Measurements from ENCODE around the gene APOL1. TPM values are rescaled to one million over a fixed set of nuclear protein-coding genes. Genes with fewer than 3 reads are reported as not detected.

Gene APOL1
- total and polyA plus RNA-seq, 9 of the 15 experiments (the other 6 are each of a cell fraction or from before 2014, with no cell fraction given) = 2.5 to 9.7 (median 5.6) TPM

DNA sequence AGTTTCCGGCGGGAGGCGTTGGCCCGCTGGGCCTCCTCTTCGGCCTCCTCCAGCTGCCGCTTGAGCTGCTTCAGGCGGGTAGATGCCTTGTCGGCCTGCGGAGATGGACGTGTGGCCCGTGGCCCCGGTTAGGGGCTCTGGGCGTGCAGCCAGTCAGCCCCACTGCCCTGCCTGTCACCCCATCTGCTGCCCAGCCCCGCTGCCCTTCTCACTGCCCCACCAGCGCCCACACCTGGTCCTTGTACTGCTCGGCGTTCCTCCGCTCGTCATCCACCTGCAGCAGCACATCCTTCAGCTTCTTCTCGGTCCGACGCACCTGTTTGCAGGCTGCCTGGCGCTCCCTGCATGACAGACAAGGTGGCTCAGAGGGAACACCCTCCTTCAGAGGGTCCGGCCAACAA lies 31.2 kb downstream of the APOL1 start (continued):
- TF ChIP-seq, protein P1, sequence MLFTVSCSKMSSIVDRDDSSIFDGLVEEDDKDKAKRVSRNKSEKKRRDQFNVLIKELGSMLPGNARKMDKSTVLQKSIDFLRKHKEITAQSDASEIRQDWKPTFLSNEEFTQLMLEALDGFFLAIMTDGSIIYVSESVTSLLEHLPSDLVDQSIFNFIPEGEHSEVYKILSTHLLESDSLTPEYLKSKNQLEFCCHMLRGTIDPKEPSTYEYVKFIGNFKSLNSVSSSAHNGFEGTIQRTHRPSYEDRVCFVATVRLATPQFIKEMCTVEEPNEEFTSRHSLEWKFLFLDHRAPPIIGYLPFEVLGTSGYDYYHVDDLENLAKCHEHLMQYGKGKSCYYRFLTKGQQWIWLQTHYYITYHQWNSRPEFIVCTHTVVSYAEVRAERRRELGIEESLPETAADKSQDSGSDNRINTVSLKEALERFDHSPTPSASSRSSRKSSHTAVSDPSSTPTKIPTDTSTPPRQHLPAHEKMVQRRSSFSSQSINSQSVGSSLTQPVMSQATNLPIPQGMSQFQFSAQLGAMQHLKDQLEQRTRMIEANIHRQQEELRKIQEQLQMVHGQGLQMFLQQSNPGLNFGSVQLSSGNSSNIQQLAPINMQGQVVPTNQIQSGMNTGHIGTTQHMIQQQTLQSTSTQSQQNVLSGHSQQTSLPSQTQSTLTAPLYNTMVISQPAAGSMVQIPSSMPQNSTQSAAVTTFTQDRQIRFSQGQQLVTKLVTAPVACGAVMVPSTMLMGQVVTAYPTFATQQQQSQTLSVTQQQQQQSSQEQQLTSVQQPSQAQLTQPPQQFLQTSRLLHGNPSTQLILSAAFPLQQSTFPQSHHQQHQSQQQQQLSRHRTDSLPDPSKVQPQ (CRISPR knock-in tag; IDR thresholded peaks at IDR 0.05; ENCODE audit: borderline replicate concordance) = no peak
- no peak for TF ChIP-seq NCOA2 (IDR thresholded peaks at IDR 0.05; ENCODE audit: partially characterized antibody in 2 of 2)

DNA sequence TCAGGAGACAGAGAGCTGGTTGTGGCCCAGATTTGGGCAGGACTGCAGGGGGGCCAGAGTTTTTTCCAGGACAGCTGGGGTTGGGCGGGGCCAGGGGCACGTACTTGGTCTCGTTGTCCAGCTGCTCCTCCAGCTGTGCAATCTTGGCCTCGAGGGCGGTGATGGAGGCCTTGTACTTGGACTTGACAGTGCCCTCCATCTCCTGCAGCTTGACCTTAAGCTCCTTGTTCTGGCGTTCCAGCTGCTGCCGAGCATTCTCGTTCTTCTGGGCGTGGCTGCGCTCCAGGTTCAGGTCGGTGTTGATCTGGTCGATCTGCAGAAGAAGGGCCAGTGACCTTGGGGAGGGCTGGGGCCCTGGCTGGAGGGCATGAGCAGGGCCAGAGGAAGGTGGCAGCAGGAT lies 32.1 kb downstream of the APOL1 start:
- Histone ChIP-seq H3K27me3 (ENCODE audit: control insufficient read depth in 2 of 2, insufficient read depth in 2 of 2, low read length in 2 of 2) (no peaks in the 10 kb centered on the region), H3K9me1 (ENCODE audit: control insufficient read depth, insufficient read depth, low read length) (no peaks in the 10 kb centered on the region), H3K79me2 (ENCODE audit: control insufficient read depth, insufficient read depth, low read length) (no peaks in the 10 kb centered on the region), H3K27ac (ENCODE audit: extremely low read depth, low read depth, low read length) (no peak overlapping the region), H2AFZ (ENCODE audit: low read depth, low read length) (no peak overlapping the region), H3K9me3 (replicated peaks; ENCODE audit: control insufficient read depth, insufficient read depth, low read depth, low read length) (no peaks in the 10 kb centered on the region), H4K20me1 (replicated peaks; ENCODE audit: control insufficient read depth, insufficient read depth, low read length) (peaks cover 6% of the 10 kb centered on the region; the same call in 1 of the 2 replicates), H3K36me3 (ENCODE audit: control insufficient read depth, insufficient read depth, low read length) (peaks cover 80% of the 10 kb centered on the region; the same call in 2 of the 3 replicates), H3K9ac (ENCODE audit: insufficient read depth in 1 of 2, low read depth in 2 of 2, low read length in 2 of 2) (no peak overlapping the region; a peak in 1 of 4 replicates), H3K4me2 (ENCODE audit: insufficient read depth, low read length) (no peak overlapping the region), H3K4me1 (replicated peaks in 1 of 2; ENCODE audit: control insufficient read depth in 2 of 2, insufficient read depth in 2 of 2, low read length in 2 of 2) (peaks cover 0 to 11% of the 10 kb centered on the region in 2 experiments; a peak in 2 of 5 replicates), H3K4me3 (no peak overlapping the region)
- no peak for TF ChIP-seq MCM3 (IDR thresholded peaks at IDR 0.05)
- TF ChIP-seq FOXJ2 (tag; IDR thresholded peaks at IDR 0.05) = no peak
- TF ChIP-seq, protein P2, sequence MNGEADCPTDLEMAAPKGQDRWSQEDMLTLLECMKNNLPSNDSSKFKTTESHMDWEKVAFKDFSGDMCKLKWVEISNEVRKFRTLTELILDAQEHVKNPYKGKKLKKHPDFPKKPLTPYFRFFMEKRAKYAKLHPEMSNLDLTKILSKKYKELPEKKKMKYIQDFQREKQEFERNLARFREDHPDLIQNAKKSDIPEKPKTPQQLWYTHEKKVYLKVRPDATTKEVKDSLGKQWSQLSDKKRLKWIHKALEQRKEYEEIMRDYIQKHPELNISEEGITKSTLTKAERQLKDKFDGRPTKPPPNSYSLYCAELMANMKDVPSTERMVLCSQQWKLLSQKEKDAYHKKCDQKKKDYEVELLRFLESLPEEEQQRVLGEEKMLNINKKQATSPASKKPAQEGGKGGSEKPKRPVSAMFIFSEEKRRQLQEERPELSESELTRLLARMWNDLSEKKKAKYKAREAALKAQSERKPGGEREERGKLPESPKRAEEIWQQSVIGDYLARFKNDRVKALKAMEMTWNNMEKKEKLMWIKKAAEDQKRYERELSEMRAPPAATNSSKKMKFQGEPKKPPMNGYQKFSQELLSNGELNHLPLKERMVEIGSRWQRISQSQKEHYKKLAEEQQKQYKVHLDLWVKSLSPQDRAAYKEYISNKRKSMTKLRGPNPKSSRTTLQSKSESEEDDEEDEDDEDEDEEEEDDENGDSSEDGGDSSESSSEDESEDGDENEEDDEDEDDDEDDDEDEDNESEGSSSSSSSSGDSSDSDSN (IDR thresholded peaks at IDR 0.05; ENCODE audit: borderline replicate concordance in 1 of 2, low read depth in 2 of 2, low read length in 2 of 2) = no peak
- TF ChIP-seq, protein P3, sequence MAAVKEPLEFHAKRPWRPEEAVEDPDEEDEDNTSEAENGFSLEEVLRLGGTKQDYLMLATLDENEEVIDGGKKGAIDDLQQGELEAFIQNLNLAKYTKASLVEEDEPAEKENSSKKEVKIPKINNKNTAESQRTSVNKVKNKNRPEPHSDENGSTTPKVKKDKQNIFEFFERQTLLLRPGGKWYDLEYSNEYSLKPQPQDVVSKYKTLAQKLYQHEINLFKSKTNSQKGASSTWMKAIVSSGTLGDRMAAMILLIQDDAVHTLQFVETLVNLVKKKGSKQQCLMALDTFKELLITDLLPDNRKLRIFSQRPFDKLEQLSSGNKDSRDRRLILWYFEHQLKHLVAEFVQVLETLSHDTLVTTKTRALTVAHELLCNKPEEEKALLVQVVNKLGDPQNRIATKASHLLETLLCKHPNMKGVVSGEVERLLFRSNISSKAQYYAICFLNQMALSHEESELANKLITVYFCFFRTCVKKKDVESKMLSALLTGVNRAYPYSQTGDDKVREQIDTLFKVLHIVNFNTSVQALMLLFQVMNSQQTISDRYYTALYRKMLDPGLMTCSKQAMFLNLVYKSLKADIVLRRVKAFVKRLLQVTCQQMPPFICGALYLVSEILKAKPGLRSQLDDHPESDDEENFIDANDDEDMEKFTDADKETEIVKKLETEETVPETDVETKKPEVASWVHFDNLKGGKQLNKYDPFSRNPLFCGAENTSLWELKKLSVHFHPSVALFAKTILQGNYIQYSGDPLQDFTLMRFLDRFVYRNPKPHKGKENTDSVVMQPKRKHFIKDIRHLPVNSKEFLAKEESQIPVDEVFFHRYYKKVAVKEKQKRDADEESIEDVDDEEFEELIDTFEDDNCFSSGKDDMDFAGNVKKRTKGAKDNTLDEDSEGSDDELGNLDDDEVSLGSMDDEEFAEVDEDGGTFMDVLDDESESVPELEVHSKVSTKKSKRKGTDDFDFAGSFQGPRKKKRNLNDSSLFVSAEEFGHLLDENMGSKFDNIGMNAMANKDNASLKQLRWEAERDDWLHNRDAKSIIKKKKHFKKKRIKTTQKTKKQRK (IDR thresholded peaks at IDR 0.05; ENCODE audit: borderline replicate concordance, low read depth, low read length) = no peak
- no peak for TF ChIP-seq KLF6 (CRISPR knock-in tag; IDR thresholded peaks at IDR 0.05; ENCODE audit: borderline replicate concordance)
- no peak for TF ChIP-seq ZNF12 (CRISPR knock-in tag; IDR thresholded peaks at IDR 0.05)
- 93% methylated on average over 6 of the region's 12 CpGs for WGBS (ENCODE audit: insufficient coverage, low coverage, missing lambda C conversion rate)
- no peak for DNase-seq (ENCODE audit: extremely low read depth in 1 of 4, low spot score in 3 of 4)
- no TSS peak for BruUV-seq (replicated peaks)
- intact Hi-C loops (cut with micrococcal nuclease) (loop anchor here (5.0 kb wide), 1 partner anchor 143 kb away; no protein-coding TSS in a partner anchor), in situ Hi-C loops (cut with MboI) (no loop called here)
- no peak for FAIRE-seq
- CTCF ChIA-PET (ENCODE audit: low intra/inter-chr PET ratio) = no interaction called here
- no peak for ATAC-seq
- POLR2A ChIA-PET = no interaction called here

All from K562 (cell line).